Panc1 (cell line): Measurements from ENCODE around the gene ZBTB48.

Source experiments
- POLR2AphosphoS5 ChIP-seq: IDR thresholded peaks from 2 replicates; pipeline ENCODE4 v1.6.1; 2012; ENCODE audit warnings: mild to moderate bottlenecking, low read depth, low read length, moderate library complexity
- REST ChIP-seq, 2 experiments: IDR thresholded peaks; 2 replicates each; pipeline ENCODE4 v1.6.1; 2011 to 2012; ENCODE audit warnings: low read depth in 2 of 2, control low read depth in 1 of 2, low read length in 1 of 2, mild to moderate bottlenecking in 1 of 2, moderate library complexity in 1 of 2; ENCODE audit not compliant: insufficient read depth in 1 of 2
- SIN3A ChIP-seq: IDR thresholded peaks from 2 replicates; pipeline ENCODE4 v1.6.1; 2012; ENCODE audit warnings: low read depth, mild to moderate bottlenecking, low read length, moderate library complexity, borderline replicate concordance; ENCODE audit not compliant: insufficient read depth
- TCF7L2 ChIP-seq: IDR thresholded peaks from 2 replicates; pipeline ENCODE4 v1.6.1; 2011; ENCODE audit warnings: mild to moderate bottlenecking, low read depth, low read length, inconsistent platforms
- TF ChIP-seq, protein P1 (sequence below): fragments of 450-650 bp; IDR thresholded peaks from 2 replicates; pipeline ENCODE4 v1.5.1; 2017; ENCODE audit warnings: mild to moderate bottlenecking

DNA sequence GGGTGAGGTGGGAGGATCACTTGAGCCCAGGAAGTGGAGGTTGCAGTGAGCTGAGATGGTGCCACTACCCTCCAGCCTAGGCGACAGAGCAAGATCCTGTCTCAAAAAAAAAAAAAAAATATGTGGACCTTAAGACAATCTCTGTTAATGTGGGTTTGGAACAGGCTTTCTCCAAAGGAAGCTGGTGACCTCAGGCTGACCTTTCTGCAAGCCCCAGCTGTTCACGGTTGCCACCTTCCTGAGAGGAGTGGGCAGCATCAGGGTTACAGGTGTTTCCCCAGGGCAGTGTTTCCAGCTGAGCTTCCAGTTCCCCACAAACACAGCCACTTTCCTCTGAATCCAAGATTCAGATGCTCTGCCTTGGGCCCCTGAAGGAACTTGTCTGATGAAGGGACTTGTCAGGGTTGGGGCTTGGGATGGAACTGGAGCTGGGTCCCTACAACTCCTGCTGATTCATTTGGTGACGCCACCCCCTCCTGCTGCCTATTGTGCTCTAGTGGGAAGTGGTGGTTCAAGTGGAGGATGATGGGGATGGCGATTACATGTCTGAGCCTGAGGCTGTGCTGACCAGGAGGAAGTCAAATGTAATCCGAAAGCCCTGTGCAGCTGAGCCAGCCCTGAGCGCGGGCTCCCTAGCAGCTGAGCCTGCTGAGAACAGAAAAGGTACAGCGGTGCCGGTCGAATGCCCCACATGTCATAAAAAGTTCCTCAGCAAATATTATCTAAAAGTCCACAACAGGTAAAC, 1.9 kb downstream of the ZBTB48 start:
- TF ChIP-seq POLR2AphosphoS5, result no peak
- TF ChIP-seq, protein P1, sequence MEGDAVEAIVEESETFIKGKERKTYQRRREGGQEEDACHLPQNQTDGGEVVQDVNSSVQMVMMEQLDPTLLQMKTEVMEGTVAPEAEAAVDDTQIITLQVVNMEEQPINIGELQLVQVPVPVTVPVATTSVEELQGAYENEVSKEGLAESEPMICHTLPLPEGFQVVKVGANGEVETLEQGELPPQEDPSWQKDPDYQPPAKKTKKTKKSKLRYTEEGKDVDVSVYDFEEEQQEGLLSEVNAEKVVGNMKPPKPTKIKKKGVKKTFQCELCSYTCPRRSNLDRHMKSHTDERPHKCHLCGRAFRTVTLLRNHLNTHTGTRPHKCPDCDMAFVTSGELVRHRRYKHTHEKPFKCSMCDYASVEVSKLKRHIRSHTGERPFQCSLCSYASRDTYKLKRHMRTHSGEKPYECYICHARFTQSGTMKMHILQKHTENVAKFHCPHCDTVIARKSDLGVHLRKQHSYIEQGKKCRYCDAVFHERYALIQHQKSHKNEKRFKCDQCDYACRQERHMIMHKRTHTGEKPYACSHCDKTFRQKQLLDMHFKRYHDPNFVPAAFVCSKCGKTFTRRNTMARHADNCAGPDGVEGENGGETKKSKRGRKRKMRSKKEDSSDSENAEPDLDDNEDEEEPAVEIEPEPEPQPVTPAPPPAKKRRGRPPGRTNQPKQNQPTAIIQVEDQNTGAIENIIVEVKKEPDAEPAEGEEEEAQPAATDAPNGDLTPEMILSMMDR, result no peak
- no peak for TF ChIP-seq SIN3A
- TF ChIP-seq REST (IDR thresholded peaks at IDR 0.05; ENCODE audit: insufficient read depth in 1 of 2, low read depth in 2 of 2, low read length in 1 of 2), result no peak
- no peak for TF ChIP-seq TCF7L2
